NT2/D1 (cell line): ENCODE measurements around the gene INTS1.

ENCODE experiments used
- SUZ12 ChIP-seq: IDR thresholded peaks from 2 replicates; pipeline ENCODE4 v1.6.1; 2011; ENCODE audit not compliant: insufficient read length, insufficient read depth; ENCODE audit errors: extremely low read depth
- ZNF274 ChIP-seq: IDR thresholded peaks from 2 replicates; pipeline ENCODE4 v1.6.1; 2011; ENCODE audit warnings: mild to moderate bottlenecking, low read depth, low read length

DNA sequence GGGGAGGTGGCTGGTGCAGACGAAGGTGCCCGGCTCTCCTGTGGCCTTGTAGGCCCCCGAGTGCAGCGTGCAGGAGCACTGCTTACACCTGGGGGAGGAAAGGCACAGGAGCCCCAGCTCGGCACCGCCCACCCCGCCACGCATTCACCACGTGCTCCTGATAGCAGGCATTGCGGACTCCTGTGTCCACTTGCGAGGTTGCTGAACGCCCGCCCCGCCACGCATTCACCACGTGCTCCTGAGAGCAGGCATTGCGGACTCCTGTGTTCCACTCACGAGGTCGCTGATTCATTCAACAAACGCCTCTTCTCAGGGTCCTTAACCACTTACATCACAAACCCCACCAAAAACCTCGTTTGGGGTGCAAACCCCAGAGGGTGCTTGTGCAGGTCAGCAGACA lies 58.8 kb downstream of the INTS1 start:
- TF ChIP-seq SUZ12 (no peak), ZNF274 (no peak)
